GM21367 (cell line): ENCODE data around the gene GLRA1.

Source experiments
- ATAC-seq: cut with Tn5 transposase; IDR thresholded peaks from one replicate; pipeline ENCODE4 v1.9.1; 2021; ENCODE audit not compliant: unreplicated experiment

The GLRA1 gene

GRCh38 chr5:151924564-151925301 is at the start of gene GLRA1:
TSS of gene GLRA1 (minus strand) at chr5:151924851. CDS start at chr5:151924549, 302 bp downstream.
- no peak for ATAC-seq

GRCh38 chr5:151970885-151971284 is 46.2 kb upstream of the GLRA1 start:
- ATAC-seq: no peak

GRCh38 chr5:151967865-151968264 is 43.2 kb upstream of the GLRA1 start:
- no peak for ATAC-seq

GRCh38 chr5:151966046-151966445 is 41.4 kb upstream of the GLRA1 start:
- ATAC-seq: no peak

- ATAC-seq: no peak
Measured at GRCh38 chr5:151964471-151964870, 39.8 kb upstream of the GLRA1 start.

- no peak for ATAC-seq
Measured at GRCh38 chr5:151961557-151961956, 36.9 kb upstream of the GLRA1 start.

GRCh38 chr5:151958111-151958510 is 33.5 kb upstream of the GLRA1 start:
- no peak for ATAC-seq

GRCh38 chr5:151956725-151957124 is 32.1 kb upstream of the GLRA1 start:
- no peak for ATAC-seq

- ATAC-seq: no peak
Measured at GRCh38 chr5:151954255-151954654, 29.6 kb upstream of the GLRA1 start.

GRCh38 chr5:151953833-151954232 is 29.2 kb upstream of the GLRA1 start:
- ATAC-seq: no peak

- no peak for ATAC-seq
Measured at GRCh38 chr5:151952238-151952637, 27.6 kb upstream of the GLRA1 start.

GRCh38 chr5:151950706-151951105 is 26.1 kb upstream of the GLRA1 start:
- ATAC-seq: no peak

GRCh38 chr5:151949701-151950308 is 25.2 kb upstream of the GLRA1 start:
- no peak for ATAC-seq

GRCh38 chr5:151949113-151949512 is 24.5 kb upstream of the GLRA1 start:
- no peak for ATAC-seq

- no peak for ATAC-seq
Measured at GRCh38 chr5:151947931-151948608, 23.4 kb upstream of the GLRA1 start.

- no peak for ATAC-seq
Measured at GRCh38 chr5:151937851-151938250, 13.2 kb upstream of the GLRA1 start.

GRCh38 chr5:151935135-151935695 is 10.6 kb upstream of the GLRA1 start:
- ATAC-seq: no peak

GRCh38 chr5:151931260-151931659 is 6.6 kb upstream of the GLRA1 start:
- ATAC-seq: no peak

GRCh38 chr5:151926188-151926587 is 1.5 kb upstream of the GLRA1 start:
- no peak for ATAC-seq

GRCh38 chr5:151925340-151925739 is 689 bp upstream of the GLRA1 start:
- no peak for ATAC-seq

GRCh38 chr5:151923866-151924476 is 680 bp downstream of the GLRA1 start:
- no peak for ATAC-seq
